Neural cell (in vitro differentiated cells): ENCODE results near the gene COBL.

Source experiments
- EP300 ChIP-seq: fragments of 450-650 bp; conservative IDR thresholded peaks from 2 replicates; pipeline ENCODE4 v1.6.1; 2014; ENCODE audit warnings: antibody characterized with exemption, mild to moderate bottlenecking, moderate library complexity; ENCODE audit not compliant: poor library complexity, severe bottlenecking
- EZH2 ChIP-seq: fragments of 200-600, 300-800 bp; shearing (Covaris generic), sonication (generic); IDR thresholded peaks from 2 replicates; pipeline ENCODE4 v1.6.1; 2014; ENCODE audit warnings: antibody characterized with exemption, low read length, borderline replicate concordance, mild to moderate bottlenecking; ENCODE audit not compliant: insufficient read depth, poor library complexity, severe bottlenecking
- POLR2AphosphoS5 ChIP-seq: IDR thresholded peaks from 2 replicates; pipeline ENCODE4 v1.6.1; 2012
- SMC3 ChIP-seq: fragments of 450-650 bp; conservative IDR thresholded peaks from 2 replicates; pipeline ENCODE4 v1.6.1; 2014; ENCODE audit warnings: antibody characterized with exemption, mild to moderate bottlenecking, moderate library complexity; ENCODE audit not compliant: poor library complexity
- TF ChIP-seq, protein P1 (sequence below): fragments of 450-650 bp; IDR thresholded peaks from 2 replicates; pipeline ENCODE4 v1.5.1; 2014; ENCODE audit warnings: antibody characterized with exemption, mild to moderate bottlenecking, moderate library complexity; ENCODE audit not compliant: poor library complexity, severe bottlenecking

DNA sequence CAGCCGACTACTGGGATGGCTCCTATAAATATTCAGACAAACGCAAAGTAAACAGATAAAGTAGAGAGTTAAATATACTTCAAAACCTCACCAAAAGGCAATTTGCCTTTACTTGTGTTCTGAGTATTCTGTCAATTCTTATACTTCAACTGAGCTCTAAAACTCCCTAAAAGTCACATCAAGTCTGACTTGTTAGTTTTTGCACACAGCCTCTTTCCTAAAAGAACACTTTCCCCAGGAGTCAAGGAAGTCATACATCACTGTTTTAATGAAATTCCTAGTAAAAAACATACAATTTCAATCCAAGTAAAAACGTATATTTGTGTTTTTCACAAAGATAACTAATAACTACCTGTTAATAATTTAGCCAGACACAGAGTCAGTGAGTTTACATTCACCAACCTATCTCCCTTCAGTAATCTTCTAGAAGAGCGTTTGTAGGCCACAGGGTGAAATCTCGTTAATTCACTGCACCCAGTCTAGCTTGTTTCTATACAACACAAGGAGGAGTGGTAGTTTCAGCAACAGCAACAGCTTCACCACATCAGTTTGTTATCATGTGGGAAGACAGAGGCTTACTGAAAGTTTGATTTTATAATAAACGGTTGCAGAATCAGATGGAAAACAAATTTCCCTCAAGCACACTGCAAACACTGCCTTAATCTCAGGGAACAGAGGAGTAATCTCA is 2.7 kb downstream of the COBL start:
- TF ChIP-seq POLR2AphosphoS5 = no peak
- TF ChIP-seq, protein P1, sequence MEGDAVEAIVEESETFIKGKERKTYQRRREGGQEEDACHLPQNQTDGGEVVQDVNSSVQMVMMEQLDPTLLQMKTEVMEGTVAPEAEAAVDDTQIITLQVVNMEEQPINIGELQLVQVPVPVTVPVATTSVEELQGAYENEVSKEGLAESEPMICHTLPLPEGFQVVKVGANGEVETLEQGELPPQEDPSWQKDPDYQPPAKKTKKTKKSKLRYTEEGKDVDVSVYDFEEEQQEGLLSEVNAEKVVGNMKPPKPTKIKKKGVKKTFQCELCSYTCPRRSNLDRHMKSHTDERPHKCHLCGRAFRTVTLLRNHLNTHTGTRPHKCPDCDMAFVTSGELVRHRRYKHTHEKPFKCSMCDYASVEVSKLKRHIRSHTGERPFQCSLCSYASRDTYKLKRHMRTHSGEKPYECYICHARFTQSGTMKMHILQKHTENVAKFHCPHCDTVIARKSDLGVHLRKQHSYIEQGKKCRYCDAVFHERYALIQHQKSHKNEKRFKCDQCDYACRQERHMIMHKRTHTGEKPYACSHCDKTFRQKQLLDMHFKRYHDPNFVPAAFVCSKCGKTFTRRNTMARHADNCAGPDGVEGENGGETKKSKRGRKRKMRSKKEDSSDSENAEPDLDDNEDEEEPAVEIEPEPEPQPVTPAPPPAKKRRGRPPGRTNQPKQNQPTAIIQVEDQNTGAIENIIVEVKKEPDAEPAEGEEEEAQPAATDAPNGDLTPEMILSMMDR = no peak
- TF ChIP-seq EZH2 = no peak
- no peak for TF ChIP-seq EP300
- no peak for TF ChIP-seq SMC3
